ENCODE results near the gene KRTAP27-1.

GRCh38 chr21:30345014-30345413 is 7.5 kb upstream of the KRTAP27-1 start:
- TF ChIP-seq AFF4 (CRISPR knock-in tag; IDR thresholded peaks at IDR 0.05; ENCODE audit: borderline replicate concordance) (no peak), CTCF (IDR thresholded peaks at IDR 0.05) (no peak), ELF4 (CRISPR knock-in tag; IDR thresholded peaks at IDR 0.05; ENCODE audit: low read depth) (no peak), ATF3 (CRISPR knock-in tag; conservative IDR thresholded peaks at IDR 0.05) (no peak), OVOL2 (CRISPR knock-in tag; IDR thresholded peaks at IDR 0.05; ENCODE audit: borderline replicate concordance) (no peak), STAT6 (CRISPR knock-in tag; conservative IDR thresholded peaks at IDR 0.05; ENCODE audit: low read depth) (no peak), TEAD1 (CRISPR knock-in tag; IDR thresholded peaks at IDR 0.05) (no peak), USF2 (CRISPR knock-in tag; IDR thresholded peaks at IDR 0.05) (no peak), CDX4 (CRISPR knock-in tag; IDR thresholded peaks at IDR 0.05; ENCODE audit: borderline replicate concordance) (no peak), E2F4 (CRISPR knock-in tag; IDR thresholded peaks at IDR 0.05; ENCODE audit: borderline replicate concordance, low read depth) (no peak), ZMAT4 (CRISPR knock-in tag; IDR thresholded peaks at IDR 0.05) (no peak)

Measured in WTC11 (cell line).